NB4 (cell line): ENCODE results near the gene CRTC2.

Source experiments
- MAX ChIP-seq: IDR thresholded peaks from 2 replicates; pipeline ENCODE4 v1.6.1; 2011; ENCODE audit warnings: low read depth, low read length
- POLR2A ChIP-seq: IDR thresholded peaks from 2 replicates; pipeline ENCODE4 v1.6.1; 2011; ENCODE audit warnings: mild to moderate bottlenecking; ENCODE audit not compliant: insufficient read length; ENCODE audit errors: extremely low read depth

- TF ChIP-seq POLR2A (no peak), MAX (no peak)
These were observed 7.2 kb downstream of the CRTC2 start for GRCh38 chr1:153951183-153951582.
